Neuronal stem cell (in vitro differentiated cells): ENCODE data around the gene SEC31A.

Source experiments
- DNase-seq: peaks from one replicate; pipeline ENCODE4 v3.0.0-alpha.2; 2013; ENCODE audit warnings: low spot score
- H2AFZ ChIP-seq: one replicate; pipeline ENCODE4 v1.6.1; 2013; ENCODE audit warnings: mild to moderate bottlenecking, low read length, inconsistent platforms
- H2AK5ac ChIP-seq: 2 replicates; pipeline ENCODE4 v1.6.1; 2013; ENCODE audit warnings: low read depth, mild to moderate bottlenecking, inconsistent platforms, low read length, moderate library complexity, mixed read lengths
- H2BK120ac ChIP-seq: 2 replicates; pipeline ENCODE4 v1.6.1; 2013; ENCODE audit warnings: low read depth, mild to moderate bottlenecking, inconsistent platforms, low read length, moderate library complexity, mixed read lengths
- H2BK12ac ChIP-seq: one replicate; pipeline ENCODE4 v1.6.1; 2013; ENCODE audit warnings: low read length, inconsistent platforms
- H2BK15ac ChIP-seq: 2 replicates; pipeline ENCODE4 v1.6.1; 2013; ENCODE audit warnings: mild to moderate bottlenecking, low read length, inconsistent platforms, mixed read lengths
- H2BK5ac ChIP-seq: one replicate; pipeline ENCODE4 v1.6.1; 2013; ENCODE audit warnings: inconsistent platforms, mild to moderate bottlenecking, low read length, moderate library complexity
- H3K14ac ChIP-seq: one replicate; pipeline ENCODE4 v1.6.1; 2013; ENCODE audit warnings: low read length, inconsistent platforms
- H3K18ac ChIP-seq: 2 replicates; pipeline ENCODE4 v1.6.1; 2013; ENCODE audit warnings: low read length, inconsistent platforms
- H3K23ac ChIP-seq: 2 replicates; pipeline ENCODE4 v1.6.1; 2013; ENCODE audit warnings: low read depth, mild to moderate bottlenecking, mixed read lengths, low read length, inconsistent platforms; ENCODE audit not compliant: poor library complexity
- H3K27ac ChIP-seq: replicated peaks from 3 replicates; pipeline ENCODE4 v1.5.1; 2013; ENCODE audit warnings: low read length, inconsistent platforms
- H3K27me3 ChIP-seq, 3 experiments: 2 replicates each; pipeline ENCODE4 v1.6.1; 2013; ENCODE audit warnings: low read length in 3 of 3, mild to moderate bottlenecking in 2 of 3, inconsistent platforms in 1 of 3, low read depth in 1 of 3, mixed read lengths in 1 of 3, moderate library complexity in 1 of 3; ENCODE audit not compliant: control insufficient read depth in 3 of 3, insufficient read depth in 3 of 3
- H3K36me3 ChIP-seq, 2 donors: replicated peaks in 1 of 2; 2 replicates each; pipeline ENCODE4 v1.6.1; 2013; ENCODE audit warnings: low read length in 2 of 2; ENCODE audit not compliant: control insufficient read depth in 2 of 2, insufficient read depth in 2 of 2
- H3K4ac ChIP-seq: 2 replicates; pipeline ENCODE4 v1.6.1; 2013; ENCODE audit warnings: inconsistent platforms, mild to moderate bottlenecking, low read length, moderate library complexity
- H3K4me1 ChIP-seq, 2 donors: 1 replicate in 1 of 2; 2 replicates in 1 of 2; pipeline ENCODE4 v1.6.1; 2013; ENCODE audit warnings: low read length in 2 of 2, low read depth in 1 of 2; ENCODE audit not compliant: control insufficient read depth in 2 of 2, insufficient read depth in 1 of 2
- H3K4me2 ChIP-seq: one replicate; pipeline ENCODE4 v1.6.1; 2013; ENCODE audit warnings: mild to moderate bottlenecking, low read length, inconsistent platforms; ENCODE audit not compliant: insufficient read depth, poor library complexity, severe bottlenecking
- H3K4me3 ChIP-seq, 2 donors: 2 replicates each; pipeline ENCODE4 v1.5.1; 2013; ENCODE audit warnings: low read length in 2 of 2, mild to moderate bottlenecking in 2 of 2, inconsistent platforms in 1 of 2, moderate library complexity in 1 of 2
- H3K79me1 ChIP-seq: one replicate; pipeline ENCODE4 v1.6.1; 2013; ENCODE audit warnings: low read depth, mild to moderate bottlenecking, inconsistent platforms, low read length, moderate library complexity
- H3K9ac ChIP-seq: one replicate; pipeline ENCODE4 v1.6.1; 2013; ENCODE audit warnings: mild to moderate bottlenecking, low read depth, low read length, inconsistent platforms; ENCODE audit not compliant: poor library complexity
- H3K9me3 ChIP-seq, 2 donors: replicated peaks in 1 of 2; 2 replicates each; pipeline versions ENCODE3 to v1.6.1; 2013; ENCODE audit warnings: low read length in 2 of 2, mild to moderate bottlenecking in 2 of 2, inconsistent platforms in 1 of 2, low read depth in 1 of 2, mixed read lengths in 1 of 2, moderate library complexity in 1 of 2; ENCODE audit not compliant: control insufficient read depth in 2 of 2, insufficient read depth in 1 of 2
- H4K8ac ChIP-seq: one replicate; pipeline ENCODE4 v1.6.1; 2013; ENCODE audit warnings: low read depth, mild to moderate bottlenecking, inconsistent platforms, low read length, moderate library complexity
- H4K91ac ChIP-seq: one replicate; pipeline ENCODE4 v1.6.1; 2013; ENCODE audit warnings: low read length, low read depth, mild to moderate bottlenecking, inconsistent platforms; ENCODE audit not compliant: poor library complexity
- WGBS, 2 donors: extraction: QIAGEN DNeasy Blood & Tissue Kit; methylation state at CpG; one replicate each; pipeline ENCODE4 v1.1.7; 2013; ENCODE audit warnings: missing lambda C conversion rate in 2 of 2, mixed read lengths in 1 of 2; ENCODE audit not compliant: insufficient read length in 2 of 2, insufficient replicate concordance in 1 of 2; ENCODE audit errors: extremely low coverage in 2 of 2; 5-methylcytosine and 5-hydroxymethylcytosine counted together

Gene SEC31A

DNA sequence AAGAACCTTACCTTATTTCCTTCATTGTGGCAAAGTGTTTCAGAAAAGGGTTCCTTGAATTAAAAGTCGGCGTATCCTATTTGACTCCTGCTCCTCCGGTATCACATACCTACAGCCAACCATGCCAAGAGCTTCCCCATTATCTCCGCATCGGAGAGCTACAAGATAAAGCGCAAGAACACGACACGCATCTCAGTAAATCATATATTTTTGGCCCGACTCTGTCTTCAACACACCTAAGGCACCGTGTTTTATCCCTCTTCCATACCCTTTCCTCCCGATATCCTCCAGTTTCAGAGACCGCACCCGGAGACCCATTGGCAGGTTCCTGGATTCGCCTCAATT lies 9.1 kb upstream of the SEC31A start:
- Histone ChIP-seq H2BK15ac (no peak overlapping the region), H2BK12ac (no peak overlapping the region), H3K4ac (no peak overlapping the region), H4K91ac (no peak overlapping the region), H3K79me1 (no peaks in the 10 kb centered on the region), H3K18ac (peak overlapping the region; percentile 53), H2AK5ac (no peak overlapping the region), H2AFZ (peak overlapping the region; percentile 94), H3K4me3 (peak overlapping the region; percentile 91), H3K14ac (no peak overlapping the region), H3K36me3 (peaks cover 4 to 58% of the 10 kb centered on the region in 2 donors), H4K8ac (no peak overlapping the region), H2BK5ac (peak overlapping the region; percentile 90), H3K27ac (peak overlapping the region; percentile 88), H2BK120ac (no peak overlapping the region), H3K4me2 (peak overlapping the region; percentile 47), H3K23ac (no peak overlapping the region), H3K4me1 (peaks cover 0 to 7% of the 10 kb centered on the region in 2 donors), H3K9me3 (no peaks in the 10 kb centered on the region), H3K27me3 (no peaks in the 10 kb centered on the region), H3K9ac (no peak overlapping the region)
- DNase-seq, result peak; percentile 42
- WGBS, 2 donors, result no CpG with 5 or more reads among the region's 14 CpGs

DNA sequence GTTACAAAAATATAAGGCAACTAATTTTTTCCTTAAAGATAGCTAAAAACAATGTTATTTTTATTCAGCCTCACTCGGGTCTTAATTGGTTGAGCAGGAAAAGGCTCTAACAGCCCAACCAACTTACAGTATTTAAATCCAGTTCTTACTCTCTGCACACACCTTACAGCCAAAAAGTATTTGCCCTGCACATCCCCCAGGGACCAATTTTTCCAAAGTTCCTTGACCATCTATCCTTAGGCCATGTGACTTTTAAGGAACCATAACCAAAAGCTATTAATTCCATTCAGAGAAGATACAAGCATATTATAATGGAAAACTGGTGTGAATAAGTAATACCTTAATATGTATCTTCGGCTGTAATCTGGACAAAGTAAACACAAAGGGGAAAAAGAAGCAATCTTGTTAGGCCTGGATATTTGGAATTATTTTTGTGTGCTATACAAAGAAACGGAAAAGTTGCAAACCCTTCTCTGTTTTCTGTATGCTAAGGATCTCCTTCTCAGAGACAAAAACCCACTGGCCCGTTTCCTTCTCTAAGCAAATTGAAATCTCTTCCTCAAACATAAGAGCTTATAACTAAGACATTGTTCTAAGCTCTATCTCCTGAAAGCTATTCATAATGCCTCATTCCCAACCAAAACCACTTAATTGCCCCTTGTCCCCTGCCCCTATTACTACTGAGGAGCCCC lies 8.6 kb upstream of the SEC31A start:
- WGBS, 2 donors, result no CpG with 5 or more reads among the region's 4 CpGs
- peak overlapping the region; percentile 91 for H3K4me3 ChIP-seq
- DNase-seq, result no peak
- H4K8ac ChIP-seq, result no peak overlapping the region
- peak overlapping the region; percentile 57 for H3K4me2 ChIP-seq
- peak overlapping the region; percentile 94 for H2AFZ ChIP-seq
- no peaks in the 10 kb centered on the region for H3K79me1 ChIP-seq
- H3K23ac ChIP-seq, result no peak overlapping the region
- H2BK12ac ChIP-seq, result no peak overlapping the region
- H3K4me1 ChIP-seq, result peaks cover 0 to 7% of the 10 kb centered on the region in 2 donors
- no peaks in the 10 kb centered on the region for H3K27me3 ChIP-seq
- H2BK15ac ChIP-seq, result no peak overlapping the region
- no peak overlapping the region for H3K4ac ChIP-seq
- no peak overlapping the region for H2BK120ac ChIP-seq
- no peak overlapping the region for H3K14ac ChIP-seq
- H2BK5ac ChIP-seq, result no peak overlapping the region
- H3K18ac ChIP-seq, result no peak overlapping the region
- no peak overlapping the region for H4K91ac ChIP-seq
- H3K9ac ChIP-seq, result no peak overlapping the region
- H3K36me3 ChIP-seq, result peaks cover 4 to 58% of the 10 kb centered on the region in 2 donors
- H2AK5ac ChIP-seq, result no peak overlapping the region
- H3K9me3 ChIP-seq, result no peaks in the 10 kb centered on the region
- H3K27ac ChIP-seq, result peak overlapping the region; percentile 88

DNA sequence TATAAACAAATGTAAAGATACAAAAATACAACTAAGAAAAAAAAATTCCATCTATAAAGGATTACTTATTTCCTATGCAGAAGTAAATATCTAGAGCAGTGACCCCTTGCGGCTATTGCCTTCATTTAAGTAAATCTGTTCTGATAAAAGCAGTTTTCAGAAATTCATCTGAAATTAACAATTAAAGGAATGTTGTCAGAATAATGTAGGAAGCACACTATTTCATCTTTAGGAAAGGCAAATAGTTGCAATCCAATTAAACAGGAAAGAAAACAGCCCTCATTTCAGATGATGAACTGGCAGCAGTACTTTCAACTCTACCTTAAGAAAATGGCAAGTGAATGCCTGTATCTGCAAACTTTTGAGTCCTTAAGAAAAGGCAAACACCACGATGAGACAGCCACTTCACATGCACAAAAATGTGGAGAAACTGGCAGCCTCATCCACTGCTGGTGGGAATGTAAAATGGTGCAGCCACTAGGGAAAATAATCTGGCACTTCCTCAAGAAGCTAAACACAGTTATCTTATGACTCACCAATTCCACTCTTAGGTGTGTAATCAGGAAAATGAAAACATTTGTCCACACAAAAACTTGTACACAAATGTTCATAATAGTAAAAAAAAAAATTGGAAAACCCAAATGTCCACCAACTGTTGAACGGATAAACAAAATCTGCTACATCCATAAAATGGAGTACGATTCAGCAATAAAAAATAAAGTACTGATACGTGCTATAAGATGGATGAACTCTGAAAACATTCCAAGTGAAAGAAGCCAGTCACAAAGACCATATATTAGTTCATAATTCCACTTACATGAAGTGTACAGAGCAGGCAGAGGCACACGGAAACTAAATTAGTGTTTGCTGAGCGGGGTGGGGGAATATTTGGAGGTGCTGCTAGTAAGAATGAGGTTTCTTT lies 7.6 kb upstream of the SEC31A start:
- H3K9me3 ChIP-seq, result no peaks in the 10 kb centered on the region
- H2AFZ ChIP-seq, result no peak overlapping the region
- DNase-seq, result no peak
- no peak overlapping the region for H2BK12ac ChIP-seq
- H3K4me1 ChIP-seq, result peaks cover 0 to 7% of the 10 kb centered on the region in 2 donors
- H3K9ac ChIP-seq, result no peak overlapping the region
- H3K79me1 ChIP-seq, result no peaks in the 10 kb centered on the region
- no peaks in the 10 kb centered on the region for H3K27me3 ChIP-seq
- no peak overlapping the region for H3K23ac ChIP-seq
- H4K91ac ChIP-seq, result no peak overlapping the region
- no peak overlapping the region for H2BK15ac ChIP-seq
- H2BK5ac ChIP-seq, result no peak overlapping the region
- H2BK120ac ChIP-seq, result no peak overlapping the region
- no peak overlapping the region for H3K18ac ChIP-seq
- H3K36me3 ChIP-seq, result peaks cover 9 to 62% of the 10 kb centered on the region in 2 donors
- peak overlapping the region; percentile 70 to 91 for H3K4me3 ChIP-seq
- H2AK5ac ChIP-seq, result no peak overlapping the region
- H3K27ac ChIP-seq, result no peak overlapping the region
- WGBS, 2 donors, result no CpG with 5 or more reads among the region's 7 CpGs
- no peak overlapping the region for H4K8ac ChIP-seq
- H3K4me2 ChIP-seq, result peak overlapping the region; percentile 48
- no peak overlapping the region for H3K14ac ChIP-seq
- no peak overlapping the region for H3K4ac ChIP-seq

DNA sequence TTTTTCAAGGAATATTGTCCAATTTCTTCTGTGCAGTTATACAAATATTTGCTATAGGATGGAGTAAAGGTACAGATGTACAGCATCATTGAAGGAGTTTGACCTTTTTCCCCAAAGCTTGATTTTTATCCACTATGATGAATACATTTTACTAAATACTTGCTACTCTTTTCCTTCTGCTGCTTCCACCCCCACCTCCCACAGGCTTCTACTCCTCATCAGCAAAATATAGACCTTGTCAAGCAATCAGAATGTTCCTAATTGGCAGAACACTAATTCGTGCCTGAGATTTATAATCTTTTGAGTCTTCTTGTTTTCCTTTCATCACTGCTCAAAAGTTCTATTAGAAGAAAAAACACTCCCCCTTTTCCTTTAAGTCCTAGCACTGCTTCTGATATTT lies 5.8 kb upstream of the SEC31A start:
- Histone ChIP-seq H4K91ac (no peak overlapping the region), H3K4me3 (no peak overlapping the region), H3K27me3 (no peaks in the 10 kb centered on the region), H3K4ac (no peak overlapping the region), H3K14ac (no peak overlapping the region), H2BK5ac (no peak overlapping the region), H4K8ac (no peak overlapping the region), H3K4me1 (peaks cover 0 to 7% of the 10 kb centered on the region in 2 donors), H2AK5ac (no peak overlapping the region), H2BK15ac (no peak overlapping the region), H2AFZ (no peak overlapping the region), H3K79me1 (no peaks in the 10 kb centered on the region), H2BK12ac (no peak overlapping the region), H3K9me3 (no peaks in the 10 kb centered on the region), H3K18ac (no peak overlapping the region), H2BK120ac (no peak overlapping the region), H3K36me3 (peaks cover 11 to 72% of the 10 kb centered on the region in 2 donors), H3K4me2 (no peak overlapping the region), H3K9ac (no peak overlapping the region), H3K23ac (no peak overlapping the region), H3K27ac (no peak overlapping the region)
- WGBS, 2 donors, result no CpG with 5 or more reads among the region's 1 CpG
- DNase-seq, result no peak
